Hematopoietic multipotent progenitor cell treated with erythropoietin and hydrocortisone succinate and interleukin-3 and kit ligand, for 15 days (in vitro differentiated cells): ENCODE results near the gene ZNF132.

Source experiments
- DNase-seq: peaks from one replicate; pipeline ENCODE4 v3.0.0-alpha.2; 2015; ENCODE audit warnings: low spot score

The ZNF132 gene

DNA sequence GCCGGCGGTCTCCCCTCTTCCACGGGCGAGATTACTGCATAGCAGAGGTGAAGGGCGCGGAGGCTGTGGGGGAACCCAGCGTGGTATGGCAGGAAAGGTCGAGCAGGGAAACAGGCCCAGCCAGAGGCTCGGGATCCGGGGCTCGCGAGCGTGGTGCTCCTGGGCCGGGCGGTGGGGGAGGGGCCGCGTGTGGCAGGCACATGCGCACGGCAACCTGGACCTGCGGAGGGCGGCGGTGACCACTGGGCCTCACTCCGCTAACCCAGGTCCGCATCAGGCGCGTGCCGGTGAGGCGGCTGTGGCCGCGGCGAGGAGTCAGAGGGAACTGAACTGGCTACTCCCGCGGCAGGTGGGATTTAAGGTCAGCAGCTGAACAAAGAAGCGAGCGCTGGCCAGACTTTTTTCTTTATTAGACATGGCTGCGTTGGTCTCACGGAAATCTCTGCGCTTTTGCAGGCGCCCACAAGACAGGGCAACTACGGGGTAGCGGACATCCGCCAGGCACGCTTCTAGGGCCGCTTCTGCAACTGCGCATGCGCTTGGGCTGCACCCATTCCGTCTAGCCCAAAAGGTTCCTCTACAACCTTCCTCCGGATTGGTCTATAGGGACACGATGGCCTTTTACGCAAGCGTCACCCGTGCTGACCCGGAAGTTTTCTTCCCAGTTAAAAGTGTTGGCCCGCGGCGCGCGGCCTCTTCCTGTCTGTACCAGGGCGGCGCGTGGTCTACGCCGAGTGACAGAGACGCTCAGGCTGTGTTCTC, 53.2 kb downstream of the ZNF132 start, which contains the start of gene RPS5:
RPS5 (plus strand) TSS at position 694 of the 762 bp plus-strand sequence. CDS start 869 bp downstream, outside the sequence.
- peak; percentile 99 for DNase-seq

DNA sequence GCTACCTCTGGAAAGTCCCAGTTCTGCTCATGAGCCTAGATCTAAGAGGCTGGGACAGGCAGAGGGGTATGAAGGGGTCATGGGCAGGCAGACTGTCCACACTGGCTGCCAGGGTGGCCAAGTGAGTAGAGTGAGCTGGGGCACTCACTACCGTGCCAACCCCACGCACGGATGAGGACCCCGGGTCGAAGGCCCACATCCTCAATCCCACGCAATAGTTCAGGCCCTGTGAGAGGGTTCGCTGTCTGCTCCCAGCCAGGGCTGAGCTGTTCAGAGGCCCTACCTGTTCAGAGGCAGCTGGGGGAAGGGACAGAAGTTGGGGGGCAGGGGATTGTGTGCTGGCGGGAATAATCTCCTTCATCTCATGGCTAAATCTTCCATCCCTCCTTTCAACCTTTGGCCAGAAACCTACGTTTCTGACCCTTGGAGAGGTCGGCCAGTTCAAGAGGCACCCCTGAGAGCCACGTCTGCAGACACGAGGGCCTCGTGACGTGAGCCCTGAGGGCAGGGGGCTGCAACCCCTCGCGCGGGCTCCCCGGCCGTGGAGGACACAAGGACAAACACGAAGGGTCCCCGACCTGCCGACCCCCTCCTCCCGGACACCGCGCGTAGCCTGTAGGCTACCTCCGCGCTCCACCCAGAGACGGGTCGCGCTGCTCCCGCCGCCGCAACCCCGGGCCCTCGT, 53.9 kb downstream of the ZNF132 start:
- DNase-seq: no peak

DNA sequence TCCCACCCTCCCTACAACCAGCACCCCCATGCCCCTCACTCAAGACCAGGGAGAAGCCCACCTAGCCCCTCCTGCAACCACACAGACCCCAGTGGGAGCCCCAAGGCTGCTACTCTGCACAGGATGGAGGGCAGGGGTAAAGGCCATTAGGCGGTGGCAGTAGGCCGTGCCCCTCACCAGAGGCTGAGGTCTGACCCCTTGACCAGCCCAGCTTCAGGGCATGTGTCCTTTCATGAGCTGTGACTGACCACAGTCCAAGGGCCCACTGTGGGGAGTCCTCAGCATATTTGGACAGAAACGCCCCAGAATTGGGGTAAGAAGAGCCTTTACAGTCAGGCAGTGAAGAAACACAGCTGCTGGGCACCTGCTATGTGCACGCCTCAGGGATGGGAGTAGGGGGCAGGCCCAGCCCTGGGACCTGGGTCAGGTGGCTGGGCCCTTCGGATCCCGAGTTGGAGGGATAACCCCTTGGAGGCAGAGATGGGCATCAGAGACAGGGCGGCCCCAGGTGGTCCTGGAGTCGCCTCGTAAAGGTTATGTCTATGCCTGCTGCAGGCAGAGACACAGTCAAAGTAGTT, 54.6 kb downstream of the ZNF132 start:
- no peak for DNase-seq

DNA sequence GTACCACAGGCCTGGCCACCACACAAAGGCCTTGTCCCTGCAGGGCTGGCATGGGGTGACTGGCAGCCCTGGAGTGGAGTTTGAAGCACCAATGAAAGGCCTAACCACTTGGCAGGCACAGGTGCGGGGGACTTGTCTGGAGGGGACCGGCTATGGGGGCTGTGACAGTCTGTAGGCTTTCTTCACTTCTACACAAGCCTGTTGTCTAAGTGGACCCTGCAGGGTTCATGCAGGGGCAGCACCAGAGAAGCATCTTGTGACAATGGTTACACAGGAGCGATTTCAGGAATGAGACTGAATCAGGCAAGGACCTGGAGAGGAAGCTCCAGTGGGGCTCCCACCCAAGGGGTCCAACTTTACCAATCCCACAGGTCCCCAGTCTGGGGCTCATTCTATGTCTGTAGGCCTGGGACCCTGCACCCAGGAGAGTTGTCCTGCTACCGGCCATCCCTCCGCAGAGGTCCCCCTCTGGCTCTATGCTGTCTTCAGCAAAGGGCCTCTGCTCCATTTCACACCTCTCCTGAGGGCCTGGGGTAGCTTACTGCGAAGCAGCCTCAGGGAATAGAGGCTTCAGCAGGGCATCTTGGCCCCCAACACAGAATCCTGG, 56.9 kb downstream of the ZNF132 start:
- no peak for DNase-seq
